C4-2B (cell line): ENCODE results near the gene UPK3BL1.
"Not testable (repeated sequence)": the region's sequence is repeated elsewhere in the genome, so short reads cannot be mapped to it uniquely, and the experiment has no call there.

Source experiments
- ZFX ChIP-seq: fragments of 450-650 bp; IDR thresholded peaks from 2 replicates; pipeline ENCODE4 v1.6.1; 2017
- TF ChIP-seq, protein P1 (sequence below): fragments of 450-650 bp; conservative IDR thresholded peaks from 2 replicates; pipeline ENCODE4 v1.5.1; 2017; ENCODE audit warnings: mild to moderate bottlenecking

DNA sequence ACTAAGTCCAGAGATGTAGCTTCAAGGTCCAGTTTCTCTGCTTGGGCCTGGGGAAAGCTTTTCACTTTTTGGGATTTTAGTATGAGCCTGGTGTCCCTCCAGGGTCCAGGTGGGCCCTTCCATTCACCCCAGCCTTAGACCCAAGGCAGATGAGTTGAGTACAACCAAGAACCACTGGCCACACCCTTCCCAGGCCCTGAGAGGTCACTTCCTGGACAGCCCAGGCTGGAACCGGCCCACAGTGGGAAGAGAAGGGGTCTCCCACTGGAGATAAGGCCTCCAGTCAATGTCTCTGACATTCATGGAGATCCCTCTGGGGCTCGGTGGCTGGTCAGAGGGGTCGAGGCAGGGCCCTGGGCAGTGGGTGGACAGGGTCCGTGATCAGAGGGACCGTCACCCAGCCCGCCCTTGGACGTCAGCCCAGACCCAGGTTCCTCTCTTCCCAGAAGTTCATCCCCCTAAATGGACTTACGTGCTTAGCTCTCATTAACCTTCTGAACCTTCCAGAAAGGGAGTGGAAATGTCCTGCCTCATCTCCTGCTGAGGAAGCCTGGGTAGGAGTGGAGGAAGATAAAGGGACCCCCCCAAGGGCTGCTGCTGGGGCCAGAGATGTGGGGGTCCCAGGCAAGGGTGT, 15.2 kb downstream of the UPK3BL1 start:
- TF ChIP-seq, protein P1, sequence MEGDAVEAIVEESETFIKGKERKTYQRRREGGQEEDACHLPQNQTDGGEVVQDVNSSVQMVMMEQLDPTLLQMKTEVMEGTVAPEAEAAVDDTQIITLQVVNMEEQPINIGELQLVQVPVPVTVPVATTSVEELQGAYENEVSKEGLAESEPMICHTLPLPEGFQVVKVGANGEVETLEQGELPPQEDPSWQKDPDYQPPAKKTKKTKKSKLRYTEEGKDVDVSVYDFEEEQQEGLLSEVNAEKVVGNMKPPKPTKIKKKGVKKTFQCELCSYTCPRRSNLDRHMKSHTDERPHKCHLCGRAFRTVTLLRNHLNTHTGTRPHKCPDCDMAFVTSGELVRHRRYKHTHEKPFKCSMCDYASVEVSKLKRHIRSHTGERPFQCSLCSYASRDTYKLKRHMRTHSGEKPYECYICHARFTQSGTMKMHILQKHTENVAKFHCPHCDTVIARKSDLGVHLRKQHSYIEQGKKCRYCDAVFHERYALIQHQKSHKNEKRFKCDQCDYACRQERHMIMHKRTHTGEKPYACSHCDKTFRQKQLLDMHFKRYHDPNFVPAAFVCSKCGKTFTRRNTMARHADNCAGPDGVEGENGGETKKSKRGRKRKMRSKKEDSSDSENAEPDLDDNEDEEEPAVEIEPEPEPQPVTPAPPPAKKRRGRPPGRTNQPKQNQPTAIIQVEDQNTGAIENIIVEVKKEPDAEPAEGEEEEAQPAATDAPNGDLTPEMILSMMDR = not testable (repeated sequence)
- not testable (repeated sequence) for TF ChIP-seq ZFX
